SK-N-SH (cell line): Measurements from ENCODE around the gene LMAN1L. TPM values are rescaled to one million over a fixed set of nuclear protein-coding genes. Genes with fewer than 3 reads are reported as not detected.
A peak's percentile ranks its signal among the peaks of the same experiment; 100 is the strongest.

Experiments
- CTCF ChIA-PET: fragments of 300-600, 350-600 bp; formaldehyde crosslinking; extraction: SDS; loops from one replicate; lab custom pipeline; 2021; lab: Yijun Ruan, JAX
- POLR2A ChIA-PET: fragments of 350-600 bp; sonication (Branson Sonifier 250); formaldehyde crosslinking; extraction: SDS; loops from one replicate; lab custom pipeline; 2020; ENCODE audit warnings: antibody characterized with exemption, inconsistent platforms; lab: Yijun Ruan, JAX
- DNase-seq: peaks from one replicate; pipeline ENCODE4 v3.0.0; 2012
- H2AFZ ChIP-seq: fragments of 200-600 bp; sonication (generic); 2 replicates; pipeline ENCODE4 v1.8.1; 2016; ENCODE audit warnings: antibody characterized with exemption, mild to moderate bottlenecking, low read depth
- H3F3A ChIP-seq: fragments of 200-600 bp; sonication (generic); replicated peaks from 2 replicates; pipeline ENCODE3; 2016; ENCODE audit warnings: antibody characterized with exemption, mild to moderate bottlenecking; ENCODE audit not compliant: insufficient read depth
- H3K27ac ChIP-seq, 2 experiments: fragments of 200-500 bp in 1 of 2; fragments of 200-600 bp in 1 of 2; sonication (Bioruptor generic) in 1 of 2; sonication (generic), shearing (Covaris generic) in 1 of 2; 2 replicates each; pipeline versions ENCODE4 v1.5.1 to v1.6.1; 2014 to 2016; ENCODE audit warnings: low read depth in 2 of 2, inconsistent platforms in 1 of 2, low read length in 1 of 2, mild to moderate bottlenecking in 1 of 2, mixed read lengths in 1 of 2
- H3K27me3 ChIP-seq: fragments of 200-600 bp; sonication (generic), shearing (Covaris generic); 2 replicates; pipeline ENCODE4 v1.6.1; 2016; ENCODE audit warnings: mixed run types; ENCODE audit not compliant: insufficient read depth
- H3K36me3 ChIP-seq, 2 experiments: fragments of 200-500 bp in 1 of 2; fragments of 200-600 bp in 1 of 2; sonication (Bioruptor generic) in 1 of 2; sonication (generic) in 1 of 2; replicated peaks in 1 of 2; 2 replicates each; pipeline versions ENCODE3 to v1.5.1; 2014 to 2016; ENCODE audit warnings: low read length in 1 of 2, mild to moderate bottlenecking in 1 of 2; ENCODE audit not compliant: insufficient read depth in 2 of 2, control insufficient read depth in 1 of 2
- H3K4me1 ChIP-seq, 2 experiments: fragments of 200-500 bp in 1 of 2; fragments of 200-600 bp in 1 of 2; sonication (Bioruptor generic) in 1 of 2; sonication (generic), shearing (Covaris generic) in 1 of 2; 2 replicates each; pipeline versions ENCODE4 v1.5.1 to v1.6.1; 2014 to 2016; ENCODE audit warnings: low read depth in 1 of 2, low read length in 1 of 2, mixed run types in 1 of 2; ENCODE audit not compliant: insufficient read depth in 2 of 2, control insufficient read depth in 1 of 2
- H3K4me2 ChIP-seq: fragments of 200-600 bp; sonication (generic), shearing (Covaris generic); 2 replicates; pipeline ENCODE4 v1.6.1; 2017; ENCODE audit warnings: mixed run types
- H3K4me3 ChIP-seq, 2 experiments: fragments of 200-500 bp in 1 of 2; fragments of 200-600 bp in 1 of 2; sonication (Bioruptor generic) in 1 of 2; sonication (generic), shearing (Covaris generic) in 1 of 2; 2 replicates each; pipeline versions ENCODE4 v1.5.1 to v1.8.1; 2014 to 2016; ENCODE audit warnings: low read depth in 2 of 2, inconsistent platforms in 1 of 2, low read length in 1 of 2, mild to moderate bottlenecking in 1 of 2, mixed read lengths in 1 of 2, moderate library complexity in 1 of 2
- H3K79me2 ChIP-seq: fragments of 200-600 bp; sonication (generic); 2 replicates; pipeline ENCODE4 v1.8.1; 2017; ENCODE audit warnings: mild to moderate bottlenecking; ENCODE audit not compliant: insufficient read depth
- H3K9ac ChIP-seq: fragments of 200-600 bp; sonication (generic); 2 replicates; pipeline ENCODE4 v1.6.1; 2017; ENCODE audit warnings: mixed run types
- H3K9me2 ChIP-seq: fragments of 200-600 bp; sonication (generic); 2 replicates; pipeline ENCODE4 v1.6.1; 2017; ENCODE audit warnings: mixed run types
- H3K9me3 ChIP-seq: fragments of 200-600 bp; sonication (generic); 2 replicates; pipeline ENCODE4 v1.6.1; 2017; ENCODE audit warnings: mixed run types, mild to moderate bottlenecking, moderate library complexity
- H4K20me1 ChIP-seq: fragments of 200-600 bp; sonication (generic); 2 replicates; pipeline ENCODE4 v1.6.1; 2017; ENCODE audit warnings: mild to moderate bottlenecking, mixed run types; ENCODE audit not compliant: insufficient read depth
- CHD2 ChIP-seq: fragments of 150-350 bp; IDR thresholded peaks from 2 replicates; pipeline ENCODE4 v1.6.1; 2018; ENCODE audit warnings: low read length; ENCODE audit not compliant: partially characterized antibody
- CTCF ChIP-seq: fragments of 200-600 bp; sonication (generic); IDR thresholded peaks from 2 replicates; pipeline ENCODE4 v1.6.1; 2017; ENCODE audit warnings: antibody characterized with exemption, mild to moderate bottlenecking, moderate library complexity
- IRF3 ChIP-seq: fragments of 150-350 bp; IDR thresholded peaks from 2 replicates; pipeline ENCODE4 v1.6.1; 2016; ENCODE audit warnings: mild to moderate bottlenecking, low read depth, low read length
- MEF2A ChIP-seq: IDR thresholded peaks from 2 replicates; pipeline ENCODE4 v1.4.0; 2012; ENCODE audit warnings: low read depth, borderline replicate concordance
- RAD21 ChIP-seq: IDR thresholded peaks from 2 replicates; pipeline ENCODE4 v1.6.1; 2012; ENCODE audit warnings: mild to moderate bottlenecking, low read length
- REST ChIP-seq: IDR thresholded peaks from 2 replicates; pipeline ENCODE4 v1.6.1; 2012; ENCODE audit warnings: mild to moderate bottlenecking, low read depth, low read length, moderate library complexity
- SMC3 ChIP-seq: IDR thresholded peaks from 2 replicates; pipeline ENCODE4 v1.6.1; 2012; ENCODE audit warnings: low read depth, low read length, improper control_type of control experiment
- USF2 ChIP-seq: fragments of 150-350 bp; IDR thresholded peaks from 2 replicates; pipeline ENCODE4 v1.6.1; 2017; ENCODE audit warnings: antibody characterized with exemption, low read length, low read depth, borderline replicate concordance
- ZBTB33 ChIP-seq: IDR thresholded peaks from 2 replicates; pipeline ENCODE4 v1.4.0; 2012; ENCODE audit warnings: low read depth, borderline replicate concordance
- WGBS: methylation state at CpG from one replicate; pipeline ENCODE4 v1.1.6; 2017; ENCODE audit warnings: low lambda C conversion rate; 5-methylcytosine and 5-hydroxymethylcytosine counted together
- polyA plus RNA-seq, 3 experiments: library from polyadenylated mRNA; depleted of rRNA; stranded (reverse); fragments of >200 nt; gene quantifications; 2 replicates each; pipeline ENCODE4 v1.2.3, GENCODE V29; 2012

The LMAN1L gene
- polyA plus RNA-seq, 1 of the 3 experiments (the other 2 are of a cell fraction): 0.02 TPM

GRCh38 chr15:74799255-74799855 lies 13.3 kb upstream of the LMAN1L start (continued):
- no peak for TF ChIP-seq CTCF
- TF ChIP-seq RAD21: no peak

GRCh38 chr15:74799856-74800558 lies 12.6 kb upstream of the LMAN1L start:
- POLR2A ChIA-PET: no interaction called here
- peak; percentile 71 for TF ChIP-seq SMC3
- TF ChIP-seq MEF2A: no peak
- TF ChIP-seq IRF3: no peak
- no peak for TF ChIP-seq ZBTB33
- TF ChIP-seq USF2: no peak
- peak; percentile 36 for TF ChIP-seq CHD2
- TF ChIP-seq RAD21: peak; percentile 74
- TF ChIP-seq REST: no peak
- peak; percentile 90 for TF ChIP-seq CTCF
- Histone ChIP-seq H3K4me2 (no peak overlapping the region), H4K20me1 (peaks cover 45% of the 10 kb centered on the region), H3K4me3 (peak overlapping the region in 1 of 2 experiments; percentile 43; a peak in 1 of 4 replicates), H3F3A (no peaks in the 10 kb centered on the region), H3K79me2 (peaks cover 25% of the 10 kb centered on the region), H3K9me2 (no peaks in the 10 kb centered on the region), H3K9ac (no peak overlapping the region), H3K36me3 (peaks cover 0 to 55% of the 10 kb centered on the region in 2 experiments), H3K4me1 (no peaks in the 10 kb centered on the region), H3K27ac (no peak overlapping the region), H3K9me3 (no peaks in the 10 kb centered on the region), H2AFZ (no peak overlapping the region), H3K27me3 (no peaks in the 10 kb centered on the region)
- CTCF ChIA-PET: interaction anchor here (0.7 to 3.0 kb wide), 34 partner anchors 8 to 167 kb away, joined by 3 to 43 read pairs (median 5); partner anchors contain the start of genes CPLX3, CSK, LMAN1L and ULK3
- 47% methylated on average over 11 of the region's 18 CpGs for WGBS
- peak; percentile 94 for DNase-seq
